Activated naive CD4-positive, alpha-beta T cell (primary cell): ENCODE data around the gene YIPF6.
"Not testable (repeated sequence)": the region's sequence is repeated elsewhere in the genome, so short reads cannot be mapped to it uniquely, and the experiment has no call there.

ENCODE experiments used
- DNase-seq, 4 experiments: peaks; one replicate each; lab custom pipeline; 2025; lab: John Stamatoyannopoulos, UW

The YIPF6 gene

GRCh38 chrX:68506649-68507048, 7.8 kb downstream of the YIPF6 start:
- DNase-seq: no peak

- DNase-seq: no peak
These were observed 9.9 kb downstream of the YIPF6 start for GRCh38 chrX:68508799-68509198.

GRCh38 chrX:68511255-68511654, 12.4 kb downstream of the YIPF6 start:
- DNase-seq: no peak

GRCh38 chrX:68524680-68525079, 25.8 kb downstream of the YIPF6 start:
- not testable (repeated sequence) for DNase-seq

- no peak for DNase-seq
These were observed 34.1 kb downstream of the YIPF6 start for GRCh38 chrX:68532831-68533533.

- DNase-seq: no peak
These were observed 34.8 kb downstream of the YIPF6 start for GRCh38 chrX:68533656-68534055.

- no peak for DNase-seq
These were observed 35.8 kb downstream of the YIPF6 start for GRCh38 chrX:68534691-68535090.

GRCh38 chrX:68536429-68536828, 37.6 kb downstream of the YIPF6 start:
- no peak for DNase-seq

GRCh38 chrX:68536884-68537283, 38.0 kb downstream of the YIPF6 start:
- no peak for DNase-seq

- no peak for DNase-seq
These were observed 51.3 kb downstream of the YIPF6 start for GRCh38 chrX:68550193-68550592.

GRCh38 chrX:68556036-68556435, 57.2 kb downstream of the YIPF6 start:
- no peak for DNase-seq

GRCh38 chrX:68557126-68557525, 58.3 kb downstream of the YIPF6 start:
- DNase-seq: not testable (repeated sequence)

- DNase-seq: not testable (repeated sequence)
These were observed 61.1 kb downstream of the YIPF6 start for GRCh38 chrX:68559905-68560304.

GRCh38 chrX:68568136-68568535, 69.3 kb downstream of the YIPF6 start:
- no peak for DNase-seq

GRCh38 chrX:68570598-68570997, 71.7 kb downstream of the YIPF6 start:
- DNase-seq: no peak

GRCh38 chrX:68571292-68571609, 72.4 kb downstream of the YIPF6 start:
- no peak for DNase-seq

GRCh38 chrX:68571610-68572311, 72.9 kb downstream of the YIPF6 start:
- DNase-seq: no peak

GRCh38 chrX:68574240-68574639, 75.4 kb downstream of the YIPF6 start:
- no peak for DNase-seq

GRCh38 chrX:68579810-68580209, 81.0 kb downstream of the YIPF6 start:
- no peak for DNase-seq

GRCh38 chrX:68584221-68584620, 85.4 kb downstream of the YIPF6 start:
- DNase-seq: no peak
